GM12878 (cell line): ENCODE results near the gene SNX33. TPM values are rescaled to one million over a fixed set of nuclear protein-coding genes. Genes with fewer than 3 reads are reported as not detected.

ENCODE experiments used
- ATAC-seq: fragments of 200-7000 bp; cut with Tn5 transposase; 3 replicates; pipeline ENCODE4 v1.9.1; 2020; ENCODE audit warnings: mild to moderate bottlenecking, moderate library complexity
- BruUV-seq: library from RNA; stranded (reverse); fragments of 400-500 nt; replicated peaks from 2 replicates; lab custom pipeline; 2021; lab: Mats Ljungman, UMichigan
- CTCF ChIA-PET: fragments of 300-600 bp; sonication (Branson Sonifier 250); formaldehyde crosslinking; extraction: SDS; loops from one replicate; lab custom pipeline; 2021; ENCODE audit warnings: inconsistent platforms; lab: Yijun Ruan, JAX
- POLR2A ChIA-PET: fragments of 350-600 bp; formaldehyde crosslinking; extraction: SDS; loops from one replicate; lab custom pipeline; 2021; ENCODE audit warnings: inconsistent platforms; lab: Charles Lee
- RAD21 ChIA-PET: fragments of 300-600 bp; sonication (Branson Sonifier 250); formaldehyde crosslinking; loops from one replicate; lab custom pipeline; 2023; ENCODE audit warnings: antibody characterized with exemption; ENCODE audit not compliant: unreplicated experiment; lab: Charles Lee
- SMC1A ChIA-PET: fragments of 300-600 bp; sonication (Branson Sonifier 250); formaldehyde crosslinking; loops from one replicate; lab custom pipeline; 2023; ENCODE audit not compliant: unreplicated experiment, uncharacterized antibody; lab: Charles Lee
- DNase-seq: peaks from one replicate; pipeline ENCODE4 v3.0.0-alpha.2; 2011; ENCODE audit warnings: low read depth, low spot score
- FAIRE-seq: peaks from 3 replicates; lab custom pipeline; 2011; peaks lifted over from hg19 to GRCh38; lab: Jason Lieb, UNC
- H2AFZ ChIP-seq: 2 replicates; pipeline ENCODE4 v1.6.0; 2011; ENCODE audit warnings: low read depth, low read length, control low read depth; ENCODE audit not compliant: control insufficient read depth
- H3K27ac ChIP-seq: 2 replicates; pipeline ENCODE4 v1.5.1; 2011; ENCODE audit warnings: control low read depth; ENCODE audit not compliant: control insufficient read depth, insufficient read depth
- H3K27me3 ChIP-seq, 2 experiments: replicated peaks in 1 of 2; 2 replicates each; pipeline versions ENCODE4 v1.6.0 to v1.6.1; 2011; ENCODE audit warnings: low read length in 1 of 2; ENCODE audit not compliant: control insufficient read depth in 2 of 2, insufficient read depth in 2 of 2
- H3K36me3 ChIP-seq, 2 experiments: 2 replicates each; pipeline ENCODE4 v1.5.1; 2011; ENCODE audit warnings: low read length in 1 of 2; ENCODE audit not compliant: control insufficient read depth in 2 of 2, insufficient read depth in 2 of 2
- H3K4me1 ChIP-seq: 2 replicates; pipeline ENCODE4 v1.6.1; 2011; ENCODE audit warnings: mild to moderate bottlenecking, low read length, moderate library complexity, mixed read lengths; ENCODE audit not compliant: control insufficient read depth, insufficient read depth
- H3K4me2 ChIP-seq: 2 replicates; pipeline ENCODE4 v1.6.0; 2011; ENCODE audit warnings: control low read depth; ENCODE audit not compliant: control insufficient read depth, insufficient read depth
- H3K4me3 ChIP-seq: fragments of 200-600 bp; sonication (generic); 2 replicates; pipeline ENCODE4 v1.5.1; 2016
- H3K79me2 ChIP-seq: 2 replicates; pipeline ENCODE4 v1.6.0; 2011; ENCODE audit warnings: low read length; ENCODE audit not compliant: control insufficient read depth, insufficient read depth
- H3K9ac ChIP-seq: 2 replicates; pipeline ENCODE4 v1.8.0; 2011; ENCODE audit warnings: low read length, control low read depth, mixed read lengths; ENCODE audit not compliant: control insufficient read depth, insufficient read depth
- H3K9me3 ChIP-seq: replicated peaks from 3 replicates; pipeline ENCODE4 v1.5.1; 2011; ENCODE audit warnings: mild to moderate bottlenecking, low read length; ENCODE audit not compliant: control insufficient read depth, insufficient read depth
- H4K20me1 ChIP-seq: 2 replicates; pipeline ENCODE4 v1.6.0; 2011; ENCODE audit not compliant: control insufficient read depth, insufficient read depth
- BACH1 ChIP-seq: fragments of 450-650 bp; IDR thresholded peaks from 2 replicates; pipeline ENCODE4 v1.6.1; 2017; ENCODE audit warnings: mild to moderate bottlenecking, borderline replicate concordance
- BCL11A ChIP-seq: IDR thresholded peaks from 2 replicates; pipeline ENCODE4 v1.6.1; 2011; ENCODE audit warnings: low read depth, low read length
- CHD4 ChIP-seq: fragments of 200-600 bp; sonication (generic); IDR thresholded peaks from 2 replicates; pipeline ENCODE4 v1.6.1; 2016; ENCODE audit warnings: mild to moderate bottlenecking
- CREM ChIP-seq: IDR thresholded peaks from 2 replicates; pipeline ENCODE4 v1.6.1; 2014; ENCODE audit warnings: antibody characterized with exemption, low read depth
- MTA3 ChIP-seq: IDR thresholded peaks from 2 replicates; pipeline ENCODE4 v1.6.1; 2012; ENCODE audit warnings: low read length, inconsistent platforms, borderline replicate concordance
- USF1 ChIP-seq: IDR thresholded peaks from 2 replicates; pipeline ENCODE4 v1.6.1; 2011; ENCODE audit warnings: borderline replicate concordance, low read depth, mild to moderate bottlenecking, moderate library complexity, mixed read lengths, low read length; ENCODE audit not compliant: insufficient read depth; ENCODE audit errors: extremely low read length
- ZNF622 ChIP-seq: fragments of 450-650 bp; IDR thresholded peaks from 2 replicates; pipeline ENCODE4 v1.6.1; 2017; ENCODE audit warnings: mild to moderate bottlenecking, inconsistent platforms
- WGBS: methylation state at CpG from one replicate; pipeline ENCODE4 v1.1.6; 2016; ENCODE audit warnings: low lambda C conversion rate; ENCODE audit not compliant: insufficient replicate concordance, insufficient coverage; ENCODE audit errors: missing lambda C conversion rate; 5-methylcytosine and 5-hydroxymethylcytosine counted together
- in situ Hi-C: fragments of 300-500 bp; cut with MboI; formaldehyde crosslinking; loops from 9 replicates; pipeline ENCODE4 v1.14.3; 2018; ENCODE audit warnings: mixed read lengths
- intact Hi-C: fragments of 100-400 bp; cut with micrococcal nuclease; formaldehyde crosslinking; loops from one replicate; pipeline ENCODE4 v1.14.2; 2022; ENCODE audit not compliant: unreplicated experiment
- polyA plus RNA-seq, 11 experiments: library from polyadenylated mRNA; depleted of rRNA in 4 of 11; unstranded in 6 of 11; stranded (reverse) in 5 of 11; fragments of >200 nt; fragmentation: Nextera tagmentation in 4 of 11; fragmentation: Illumina TruSeq in 1 of 11; extraction: Ambion mirVana in 4 of 11; extraction: Trizol in 1 of 11; gene quantifications; 1 replicate in 1 of 11; 2 replicates in 10 of 11; pipeline versions ENCODE4 v1.2.1 to v1.2.3, GENCODE V29; 2011 to 2016; ENCODE audit warnings: inconsistent platforms in 2 of 11, missing spikeins in 2 of 11, low read depth in 1 of 11
- total RNA-seq, 4 experiments: library from RNA; depleted of rRNA in 3 of 4; stranded (reverse); fragments of >200 nt in 3 of 4; fragmentation: Illumina TruSeq in 1 of 4; extraction: Trizol in 1 of 4; gene quantifications; 2 replicates each; pipeline versions ENCODE4 v1.2.1 to v1.2.3, GENCODE V29; 2013 to 2021
- TF ChIP-seq, protein P1 (sequence below): fragments of 150-350 bp; IDR thresholded peaks from 2 replicates; pipeline ENCODE4 v1.6.1; 2016; ENCODE audit warnings: low read depth, low read length
- TF ChIP-seq, protein P2 (sequence below): fragments of 450-650 bp; formaldehyde crosslinking; IDR thresholded peaks from 2 replicates; pipeline ENCODE4 v1.5.0; 2022; ENCODE audit warnings: mild to moderate bottlenecking, missing genetic modification characterization
- TF ChIP-seq, protein P3 (sequence below): fragments of 450-650 bp; IDR thresholded peaks from 2 replicates; pipeline ENCODE4 v1.6.1; 2017; ENCODE audit warnings: mild to moderate bottlenecking, moderate library complexity

The SNX33 gene
- total and polyA plus RNA-seq, 10 of the 15 experiments (the other 5 are each of a cell fraction or from before 2014, with no cell fraction given): 0.13 to 1.9 (median 0.55) TPM

DNA sequence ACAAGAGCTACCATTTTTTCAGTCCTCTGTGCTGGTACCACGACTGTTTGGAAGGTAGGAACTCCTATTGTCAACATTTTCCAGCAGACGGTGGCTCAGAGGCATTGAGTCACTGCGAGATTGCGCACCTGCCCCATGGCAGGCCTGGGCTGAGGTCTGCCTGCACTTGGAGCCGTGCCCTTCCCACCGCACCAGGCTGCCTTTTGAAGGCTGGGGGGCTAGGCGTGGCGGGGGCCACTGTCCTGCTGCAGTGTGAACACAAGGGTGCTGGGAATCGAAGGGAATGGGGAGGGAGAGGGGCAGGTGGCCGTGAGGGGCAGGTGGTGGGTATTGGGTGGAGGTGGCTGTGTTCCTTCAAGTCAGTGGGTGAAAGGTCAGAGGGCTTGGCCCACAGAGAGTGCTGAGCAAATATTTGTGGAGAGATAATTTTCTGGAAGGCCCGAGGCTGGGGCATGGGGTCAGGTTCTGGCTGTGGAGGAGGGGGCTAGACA lies 16.3 kb downstream of the SNX33 start (continued):
- TF ChIP-seq BACH1: no peak
- TF ChIP-seq BCL11A: no peak
- TF ChIP-seq, protein P1, sequence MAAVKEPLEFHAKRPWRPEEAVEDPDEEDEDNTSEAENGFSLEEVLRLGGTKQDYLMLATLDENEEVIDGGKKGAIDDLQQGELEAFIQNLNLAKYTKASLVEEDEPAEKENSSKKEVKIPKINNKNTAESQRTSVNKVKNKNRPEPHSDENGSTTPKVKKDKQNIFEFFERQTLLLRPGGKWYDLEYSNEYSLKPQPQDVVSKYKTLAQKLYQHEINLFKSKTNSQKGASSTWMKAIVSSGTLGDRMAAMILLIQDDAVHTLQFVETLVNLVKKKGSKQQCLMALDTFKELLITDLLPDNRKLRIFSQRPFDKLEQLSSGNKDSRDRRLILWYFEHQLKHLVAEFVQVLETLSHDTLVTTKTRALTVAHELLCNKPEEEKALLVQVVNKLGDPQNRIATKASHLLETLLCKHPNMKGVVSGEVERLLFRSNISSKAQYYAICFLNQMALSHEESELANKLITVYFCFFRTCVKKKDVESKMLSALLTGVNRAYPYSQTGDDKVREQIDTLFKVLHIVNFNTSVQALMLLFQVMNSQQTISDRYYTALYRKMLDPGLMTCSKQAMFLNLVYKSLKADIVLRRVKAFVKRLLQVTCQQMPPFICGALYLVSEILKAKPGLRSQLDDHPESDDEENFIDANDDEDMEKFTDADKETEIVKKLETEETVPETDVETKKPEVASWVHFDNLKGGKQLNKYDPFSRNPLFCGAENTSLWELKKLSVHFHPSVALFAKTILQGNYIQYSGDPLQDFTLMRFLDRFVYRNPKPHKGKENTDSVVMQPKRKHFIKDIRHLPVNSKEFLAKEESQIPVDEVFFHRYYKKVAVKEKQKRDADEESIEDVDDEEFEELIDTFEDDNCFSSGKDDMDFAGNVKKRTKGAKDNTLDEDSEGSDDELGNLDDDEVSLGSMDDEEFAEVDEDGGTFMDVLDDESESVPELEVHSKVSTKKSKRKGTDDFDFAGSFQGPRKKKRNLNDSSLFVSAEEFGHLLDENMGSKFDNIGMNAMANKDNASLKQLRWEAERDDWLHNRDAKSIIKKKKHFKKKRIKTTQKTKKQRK: no peak

- POLR2A ChIA-PET: no interaction called here
- WGBS: 33% methylated on average over 15 of the region's 15 CpGs
- no peak for TF ChIP-seq USF1
- TF ChIP-seq, protein P2, sequence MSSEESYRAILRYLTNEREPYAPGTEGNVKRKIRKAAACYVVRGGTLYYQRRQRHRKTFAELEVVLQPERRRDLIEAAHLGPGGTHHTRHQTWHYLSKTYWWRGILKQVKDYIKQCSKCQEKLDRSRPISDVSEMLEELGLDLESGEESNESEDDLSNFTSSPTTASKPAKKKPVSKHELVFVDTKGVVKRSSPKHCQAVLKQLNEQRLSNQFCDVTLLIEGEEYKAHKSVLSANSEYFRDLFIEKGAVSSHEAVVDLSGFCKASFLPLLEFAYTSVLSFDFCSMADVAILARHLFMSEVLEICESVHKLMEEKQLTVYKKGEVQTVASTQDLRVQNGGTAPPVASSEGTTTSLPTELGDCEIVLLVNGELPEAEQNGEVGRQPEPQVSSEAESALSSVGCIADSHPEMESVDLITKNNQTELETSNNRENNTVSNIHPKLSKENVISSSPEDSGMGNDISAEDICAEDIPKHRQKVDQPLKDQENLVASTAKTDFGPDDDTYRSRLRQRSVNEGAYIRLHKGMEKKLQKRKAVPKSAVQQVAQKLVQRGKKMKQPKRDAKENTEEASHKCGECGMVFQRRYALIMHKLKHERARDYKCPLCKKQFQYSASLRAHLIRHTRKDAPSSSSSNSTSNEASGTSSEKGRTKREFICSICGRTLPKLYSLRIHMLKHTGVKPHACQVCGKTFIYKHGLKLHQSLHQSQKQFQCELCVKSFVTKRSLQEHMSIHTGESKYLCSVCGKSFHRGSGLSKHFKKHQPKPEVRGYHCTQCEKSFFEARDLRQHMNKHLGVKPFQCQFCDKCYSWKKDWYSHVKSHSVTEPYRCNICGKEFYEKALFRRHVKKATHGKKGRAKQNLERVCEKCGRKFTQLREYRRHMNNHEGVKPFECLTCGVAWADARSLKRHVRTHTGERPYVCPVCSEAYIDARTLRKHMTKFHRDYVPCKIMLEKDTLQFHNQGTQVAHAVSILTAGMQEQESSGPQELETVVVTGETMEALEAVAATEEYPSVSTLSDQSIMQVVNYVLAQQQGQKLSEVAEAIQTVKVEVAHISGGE (CRISPR knock-in tag): no peak
- TF ChIP-seq, protein P3, sequence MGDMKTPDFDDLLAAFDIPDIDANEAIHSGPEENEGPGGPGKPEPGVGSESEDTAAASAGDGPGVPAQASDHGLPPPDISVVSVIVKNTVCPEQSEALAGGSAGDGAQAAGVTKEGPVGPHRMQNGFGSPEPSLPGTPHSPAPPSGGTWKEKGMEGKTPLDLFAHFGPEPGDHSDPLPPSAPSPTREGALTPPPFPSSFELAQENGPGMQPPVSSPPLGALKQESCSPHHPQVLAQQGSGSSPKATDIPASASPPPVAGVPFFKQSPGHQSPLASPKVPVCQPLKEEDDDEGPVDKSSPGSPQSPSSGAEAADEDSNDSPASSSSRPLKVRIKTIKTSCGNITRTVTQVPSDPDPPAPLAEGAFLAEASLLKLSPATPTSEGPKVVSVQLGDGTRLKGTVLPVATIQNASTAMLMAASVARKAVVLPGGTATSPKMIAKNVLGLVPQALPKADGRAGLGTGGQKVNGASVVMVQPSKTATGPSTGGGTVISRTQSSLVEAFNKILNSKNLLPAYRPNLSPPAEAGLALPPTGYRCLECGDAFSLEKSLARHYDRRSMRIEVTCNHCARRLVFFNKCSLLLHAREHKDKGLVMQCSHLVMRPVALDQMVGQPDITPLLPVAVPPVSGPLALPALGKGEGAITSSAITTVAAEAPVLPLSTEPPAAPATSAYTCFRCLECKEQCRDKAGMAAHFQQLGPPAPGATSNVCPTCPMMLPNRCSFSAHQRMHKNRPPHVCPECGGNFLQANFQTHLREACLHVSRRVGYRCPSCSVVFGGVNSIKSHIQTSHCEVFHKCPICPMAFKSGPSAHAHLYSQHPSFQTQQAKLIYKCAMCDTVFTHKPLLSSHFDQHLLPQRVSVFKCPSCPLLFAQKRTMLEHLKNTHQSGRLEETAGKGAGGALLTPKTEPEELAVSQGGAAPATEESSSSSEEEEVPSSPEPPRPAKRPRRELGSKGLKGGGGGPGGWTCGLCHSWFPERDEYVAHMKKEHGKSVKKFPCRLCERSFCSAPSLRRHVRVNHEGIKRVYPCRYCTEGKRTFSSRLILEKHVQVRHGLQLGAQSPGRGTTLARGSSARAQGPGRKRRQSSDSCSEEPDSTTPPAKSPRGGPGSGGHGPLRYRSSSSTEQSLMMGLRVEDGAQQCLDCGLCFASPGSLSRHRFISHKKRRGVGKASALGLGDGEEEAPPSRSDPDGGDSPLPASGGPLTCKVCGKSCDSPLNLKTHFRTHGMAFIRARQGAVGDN: no peak
- TF ChIP-seq CHD4: no peak
- no peak for TF ChIP-seq MTA3
- TF ChIP-seq ZNF622: no peak
- no peak for TF ChIP-seq CREM
Measured at GRCh38 chr15:75666823-75667501, 19.2 kb downstream of the SNX33 start.

More at GRCh38 chr15:75666823-75667501, 19.2 kb downstream of the SNX33 start:
- BruUV-seq: no TSS peak
- ATAC-seq (no peak), DNase-seq (no peak), FAIRE-seq (no peak)
- intact Hi-C loops: no loop called here
- H3K4me2 ChIP-seq: no peak overlapping the region
- no peak overlapping the region for H3K27ac ChIP-seq
- ChIA-PET CTCF (no interaction called here), RAD21 (no interaction called here), SMC1A (no interaction called here)
- in situ Hi-C loops: loop anchor here (25.0 kb wide), 1 partner anchor 655 kb away; the partner anchor contains the start of gene PPCDC
- H4K20me1 ChIP-seq: no peaks in the 10 kb centered on the region
- no peaks in the 10 kb centered on the region for H3K36me3 ChIP-seq
- no peak overlapping the region for H3K4me3 ChIP-seq
- no peak overlapping the region for H2AFZ ChIP-seq
- no peaks in the 10 kb centered on the region for H3K9me3 ChIP-seq
- H3K79me2 ChIP-seq: no peaks in the 10 kb centered on the region
- no peaks in the 10 kb centered on the region for H3K4me1 ChIP-seq
- no peak overlapping the region for H3K9ac ChIP-seq
- no peaks in the 10 kb centered on the region; a peak in 1 of 4 replicates for H3K27me3 ChIP-seq
